SK-N-SH treated with all-trans-retinoic acid at 6 μM for 48 hours (cell line): ENCODE measurements around the gene NFIX.

Experiments
- ARNTL ChIP-seq: fragments of 450-650 bp; formaldehyde crosslinking; IDR thresholded peaks from 2 replicates; pipeline ENCODE4 v1.5.0; 2020; ENCODE audit warnings: low read depth, mild to moderate bottlenecking, moderate library complexity, borderline replicate concordance
- CREB5 ChIP-seq: fragments of 250-450 bp; sonication (Bioruptor Pico); IDR thresholded peaks from 2 replicates; pipeline ENCODE4 v1.5.1; 2020; ENCODE audit warnings: low read depth, mild to moderate bottlenecking, moderate library complexity
- ESRRG ChIP-seq: fragments of 250-450 bp; sonication (Bioruptor Pico); IDR thresholded peaks from 2 replicates; pipeline ENCODE4 v1.6.1; 2021; ENCODE audit warnings: mild to moderate bottlenecking
- GLIS3 ChIP-seq: fragments of 250-450 bp; sonication (Bioruptor Pico); IDR thresholded peaks from 2 replicates; pipeline ENCODE4 v1.5.0; 2020; ENCODE audit warnings: mild to moderate bottlenecking, moderate library complexity
- ISL1 ChIP-seq: fragments of 250-450 bp; sonication (Bioruptor Pico); IDR thresholded peaks from 2 replicates; pipeline ENCODE4 v2.1.2; 2022; ENCODE audit warnings: mild to moderate bottlenecking, moderate library complexity
- PATZ1 ChIP-seq: fragments of 250-450 bp; sonication (Bioruptor Pico); IDR thresholded peaks from 2 replicates; pipeline ENCODE4 v1.8.0; 2020; ENCODE audit warnings: mild to moderate bottlenecking, moderate library complexity, borderline replicate concordance
- RARB ChIP-seq: fragments of 250-450 bp; sonication (Bioruptor Pico); IDR thresholded peaks from 2 replicates; pipeline ENCODE4 v1.8.0; 2021; ENCODE audit warnings: mild to moderate bottlenecking, moderate library complexity
- ZFP3 ChIP-seq: fragments of 250-450 bp; sonication (Bioruptor Pico); IDR thresholded peaks from 2 replicates; pipeline ENCODE4 v1.5.0; 2020; ENCODE audit warnings: mild to moderate bottlenecking, moderate library complexity
- ZFP30 ChIP-seq: fragments of 450-650 bp; formaldehyde crosslinking; IDR thresholded peaks from 2 replicates; pipeline ENCODE4 v1.5.0; 2022; ENCODE audit warnings: mild to moderate bottlenecking, moderate library complexity

- TF ChIP-seq CREB5 (no peak), GLIS3 (CRISPR knock-in tag) (no peak), ISL1 (CRISPR knock-in tag) (no peak), ZFP3 (CRISPR knock-in tag) (no peak), PATZ1 (CRISPR knock-in tag) (no peak), RARB (no peak), ESRRG (CRISPR knock-in tag) (no peak), ZFP30 (CRISPR knock-in tag) (no peak), ARNTL (CRISPR knock-in tag) (no peak)
Observed at GRCh38 chr19:12994701-12995595, at the start of gene NFIX.
